ENCODE data around the gene KIF26B. TPM values are rescaled to one million over a fixed set of nuclear protein-coding genes. Genes with fewer than 3 reads are reported as not detected.

Gene KIF26B
- polyA plus RNA-seq, 1 of the 3 experiments (the other 2 are of a cell fraction) = 2.6 TPM

- TF ChIP-seq, protein P1, sequence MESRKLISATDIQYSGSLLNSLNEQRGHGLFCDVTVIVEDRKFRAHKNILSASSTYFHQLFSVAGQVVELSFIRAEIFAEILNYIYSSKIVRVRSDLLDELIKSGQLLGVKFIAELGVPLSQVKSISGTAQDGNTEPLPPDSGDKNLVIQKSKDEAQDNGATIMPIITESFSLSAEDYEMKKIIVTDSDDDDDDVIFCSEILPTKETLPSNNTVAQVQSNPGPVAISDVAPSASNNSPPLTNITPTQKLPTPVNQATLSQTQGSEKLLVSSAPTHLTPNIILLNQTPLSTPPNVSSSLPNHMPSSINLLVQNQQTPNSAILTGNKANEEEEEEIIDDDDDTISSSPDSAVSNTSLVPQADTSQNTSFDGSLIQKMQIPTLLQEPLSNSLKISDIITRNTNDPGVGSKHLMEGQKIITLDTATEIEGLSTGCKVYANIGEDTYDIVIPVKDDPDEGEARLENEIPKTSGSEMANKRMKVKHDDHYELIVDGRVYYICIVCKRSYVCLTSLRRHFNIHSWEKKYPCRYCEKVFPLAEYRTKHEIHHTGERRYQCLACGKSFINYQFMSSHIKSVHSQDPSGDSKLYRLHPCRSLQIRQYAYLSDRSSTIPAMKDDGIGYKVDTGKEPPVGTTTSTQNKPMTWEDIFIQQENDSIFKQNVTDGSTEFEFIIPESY (IDR thresholded peaks at IDR 0.05; ENCODE audit: borderline replicate concordance, low read depth) = no peak
- TF ChIP-seq, protein P2, sequence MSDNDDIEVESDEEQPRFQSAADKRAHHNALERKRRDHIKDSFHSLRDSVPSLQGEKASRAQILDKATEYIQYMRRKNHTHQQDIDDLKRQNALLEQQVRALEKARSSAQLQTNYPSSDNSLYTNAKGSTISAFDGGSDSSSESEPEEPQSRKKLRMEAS (IDR thresholded peaks at IDR 0.05; ENCODE audit: low read depth) = no peak
- TF ChIP-seq EZH2phosphoT487 (IDR thresholded peaks at IDR 0.05; ENCODE audit: borderline replicate concordance, low read depth) (no peak), FOSL2 (IDR thresholded peaks at IDR 0.05; ENCODE audit: borderline replicate concordance, low read depth) (no peak), RCOR1 (IDR thresholded peaks at IDR 0.05; ENCODE audit: low read length) (no peak), FOXM1 (IDR thresholded peaks at IDR 0.05; ENCODE audit: low read depth) (no peak), RFX5 (IDR thresholded peaks at IDR 0.05; ENCODE audit: low read length) (no peak), GATA2 (CRISPR knock-in tag; IDR thresholded peaks at IDR 0.05) (no peak), TEAD4 (IDR thresholded peaks at IDR 0.05; ENCODE audit: borderline replicate concordance, insufficient read depth) (no peak), RXRA (IDR thresholded peaks at IDR 0.05; ENCODE audit: borderline replicate concordance, low read depth) (no peak)
Observed at GRCh38 chr1:245195398-245195797, 40.6 kb downstream of the KIF26B start (continued).

GRCh38 chr1:245197121-245197520, 42.3 kb downstream of the KIF26B start:
- Histone ChIP-seq H3K79me2 (ENCODE audit: insufficient read depth) (peaks cover under 1% of the 10 kb centered on the region; the same call in 1 of the 2 replicates), H3K4me2 (0 out of 2 replicates have a peak overlapping the region, but pooled peaks have one; percentile 34), H3K9ac (no peak overlapping the region), H3K36me3 (replicated peaks in 1 of 2; ENCODE audit: control insufficient read depth in 1 of 2, insufficient read depth in 2 of 2, low read length in 1 of 2) (peaks cover 10 to 32% of the 10 kb centered on the region in 2 experiments), H3K27me3 (ENCODE audit: insufficient read depth) (no peaks in the 10 kb centered on the region), H3K27ac (ENCODE audit: low read depth in 2 of 2, low read length in 1 of 2) (peak overlapping the region in 1 of 2 experiments; percentile 73; a peak in 1 of 4 replicates), H3K4me3 (ENCODE audit: low read depth in 2 of 2, low read length in 1 of 2) (no peak overlapping the region), H3K9me3 (no peaks in the 10 kb centered on the region), H3K9me2 (no peaks in the 10 kb centered on the region), H4K20me1 (ENCODE audit: insufficient read depth) (peaks cover 21% of the 10 kb centered on the region; the same call in 1 of the 2 replicates), H2AFZ (ENCODE audit: low read depth) (no peak overlapping the region), H3F3A (replicated peaks; ENCODE audit: insufficient read depth) (no peaks in the 10 kb centered on the region), H3K4me1 (ENCODE audit: control insufficient read depth in 1 of 2, insufficient read depth in 2 of 2, low read depth in 1 of 2, low read length in 1 of 2) (peaks cover 0 to 27% of the 10 kb centered on the region in 2 experiments; a peak in 2 of 4 replicates)
- 75% methylated on average over 3 of the region's 3 CpGs for WGBS (ENCODE audit: low lambda C conversion rate)
- no peak for TF ChIP-seq FOSL2 (IDR thresholded peaks at IDR 0.05; ENCODE audit: borderline replicate concordance, low read depth)
- TF ChIP-seq GATA2 (CRISPR knock-in tag; IDR thresholded peaks at IDR 0.05) = 0 out of 2 replicates have a peak, but pooled peaks have one; percentile 18
- ChIA-PET CTCF (interaction anchor here (3.6 kb wide), 1 partner anchor 41 kb away, joined by 10 read pairs; no protein-coding TSS in a partner anchor), POLR2A (no interaction called here)
- no peak for DNase-seq

DNA sequence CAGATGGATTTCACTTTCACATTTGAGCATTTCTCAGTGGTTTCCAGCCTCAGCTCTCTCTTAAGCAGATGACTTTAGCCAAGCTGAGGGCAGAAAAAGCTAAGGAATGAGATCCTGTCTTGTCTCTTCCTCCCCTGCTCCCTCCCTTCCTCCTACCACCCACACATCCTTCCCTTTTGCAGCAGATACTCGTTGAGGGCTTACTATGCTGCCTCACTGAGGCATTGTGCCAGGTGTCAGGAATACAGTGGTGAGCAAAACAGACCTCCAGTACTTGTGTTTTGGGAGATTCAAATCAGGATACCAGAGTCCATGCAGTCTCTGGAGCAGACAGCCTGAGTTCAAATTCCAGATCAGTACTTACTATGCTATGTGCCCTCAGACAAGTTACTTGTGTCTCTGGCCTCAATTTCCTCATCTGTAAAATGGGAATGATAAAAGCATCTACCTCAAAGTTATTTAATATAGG, 43.2 kb downstream of the KIF26B start:
- Histone ChIP-seq H4K20me1 (ENCODE audit: insufficient read depth) (peaks cover 17% of the 10 kb centered on the region; the same call in 1 of the 2 replicates), H3K79me2 (ENCODE audit: insufficient read depth) (peaks cover 3% of the 10 kb centered on the region; the same call in 1 of the 2 replicates), H3K4me2 (peak overlapping the region; percentile 34; the same call in 1 of the 2 replicates), H2AFZ (ENCODE audit: low read depth) (no peak overlapping the region; the same call in 1 of the 2 replicates), H3K9me2 (no peaks in the 10 kb centered on the region), H3K4me1 (ENCODE audit: control insufficient read depth in 1 of 2, insufficient read depth in 2 of 2, low read depth in 1 of 2, low read length in 1 of 2) (peaks cover 0 to 29% of the 10 kb centered on the region in 2 experiments; a peak in 2 of 4 replicates), H3K9me3 (no peaks in the 10 kb centered on the region), H3K27ac (ENCODE audit: low read depth in 2 of 2, low read length in 1 of 2) (peak overlapping the region; percentile 21 to 73; a peak in 3 of 4 replicates), H3K27me3 (ENCODE audit: insufficient read depth) (no peaks in the 10 kb centered on the region), H3K9ac (no peak overlapping the region), H3K36me3 (replicated peaks in 1 of 2; ENCODE audit: control insufficient read depth in 1 of 2, insufficient read depth in 2 of 2, low read length in 1 of 2) (peaks cover 10 to 26% of the 10 kb centered on the region in 2 experiments), H3F3A (replicated peaks; ENCODE audit: insufficient read depth) (no peaks in the 10 kb centered on the region), H3K4me3 (ENCODE audit: low read depth in 2 of 2, low read length in 1 of 2) (no peak overlapping the region)
- ChIA-PET CTCF (interaction anchor here (3.6 kb wide), 1 partner anchor 41 kb away, joined by 10 read pairs; no protein-coding TSS in a partner anchor), POLR2A (no interaction called here)
- peak; percentile 52 for DNase-seq
- WGBS (ENCODE audit: low lambda C conversion rate) = 0% methylated on average over 1 of the region's 1 CpG
- TF ChIP-seq TEAD4 (IDR thresholded peaks at IDR 0.05; ENCODE audit: borderline replicate concordance, insufficient read depth) (no peak), RCOR1 (IDR thresholded peaks at IDR 0.05; ENCODE audit: low read length) (peak; percentile 44; the same call in 1 of the 2 replicates), GATA2 (CRISPR knock-in tag; IDR thresholded peaks at IDR 0.05) (0 out of 2 replicates have a peak, but pooled peaks have one; percentile 43)

Data from SK-N-SH (cell line).